Activated CD4-positive, CD25-positive, alpha-beta regulatory T cell treated with anti-CD3 and anti-CD28 coated beads, Interleukin-2, amount 50 U/mL, for 72 hours (primary cell): ENCODE results near the gene CEP57.

Source experiments
- DNase-seq: peaks from one replicate; pipeline ENCODE4 v3.0.0; 2021

CEP57 gene

DNA sequence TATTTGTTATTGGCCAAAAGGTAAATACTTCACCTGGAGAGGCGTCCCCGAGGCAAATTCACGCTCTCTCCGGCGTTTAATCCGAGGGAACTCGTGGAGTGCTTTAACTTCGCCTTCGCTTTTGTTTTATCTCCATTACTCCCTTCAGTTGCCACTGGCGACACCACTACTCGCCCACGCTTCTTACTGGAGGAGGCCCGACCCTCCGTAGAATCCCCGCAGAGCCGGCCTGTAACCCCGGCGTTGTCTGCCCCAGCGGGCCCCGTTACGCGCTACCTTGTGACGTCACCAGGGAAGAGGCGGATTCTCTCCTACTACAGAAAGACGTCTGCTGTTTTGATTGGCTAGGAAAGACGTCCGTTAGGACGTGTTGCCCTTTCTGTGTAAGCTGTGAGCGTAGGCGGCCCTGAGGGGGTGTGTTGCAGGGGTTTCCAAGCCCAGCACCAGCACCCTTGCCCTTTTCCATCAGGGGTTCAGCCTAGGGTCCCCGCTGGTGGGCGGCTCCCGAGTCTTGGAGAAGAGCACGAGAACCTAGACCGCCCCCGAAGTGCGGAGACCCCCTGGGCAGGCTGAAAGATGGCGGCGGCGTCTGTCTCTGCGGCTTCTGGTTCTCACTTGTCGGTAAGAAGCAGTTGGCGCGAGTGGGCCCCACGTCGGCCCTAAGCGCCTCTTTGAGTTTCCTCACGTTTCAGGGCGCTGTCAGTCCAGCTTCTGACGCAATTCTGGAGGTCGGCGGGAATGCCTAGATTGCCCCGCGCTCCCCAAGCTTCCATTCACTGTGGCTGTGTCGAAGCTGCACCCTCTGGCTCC is at the start of gene CEP57:
Gene CEP57 (plus strand): TSS at position 376 of the 810 bp plus-strand sequence. CDS start 201 bp downstream, at position 577.
- DNase-seq: peak; percentile 88

DNA sequence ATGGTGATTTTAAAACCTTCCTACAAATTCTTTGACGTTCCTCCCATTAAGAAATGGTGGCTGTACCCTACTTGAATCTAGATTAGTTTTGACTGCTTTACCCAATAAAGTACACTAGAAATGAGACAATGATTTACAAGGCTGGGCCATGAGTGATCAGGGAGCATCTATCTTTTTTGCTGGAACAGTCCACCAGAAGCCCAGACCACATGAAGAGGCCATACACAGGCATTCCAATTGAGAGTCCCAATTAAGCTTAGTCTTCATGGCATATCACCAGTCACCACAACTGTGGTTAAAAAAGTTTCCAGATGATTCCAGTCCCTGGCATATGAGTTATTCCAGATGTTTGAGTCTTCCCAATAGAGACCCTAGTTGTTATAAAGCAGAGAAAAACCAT is 40.2 kb upstream of the CEP57 start:
- DNase-seq: no peak

DNA sequence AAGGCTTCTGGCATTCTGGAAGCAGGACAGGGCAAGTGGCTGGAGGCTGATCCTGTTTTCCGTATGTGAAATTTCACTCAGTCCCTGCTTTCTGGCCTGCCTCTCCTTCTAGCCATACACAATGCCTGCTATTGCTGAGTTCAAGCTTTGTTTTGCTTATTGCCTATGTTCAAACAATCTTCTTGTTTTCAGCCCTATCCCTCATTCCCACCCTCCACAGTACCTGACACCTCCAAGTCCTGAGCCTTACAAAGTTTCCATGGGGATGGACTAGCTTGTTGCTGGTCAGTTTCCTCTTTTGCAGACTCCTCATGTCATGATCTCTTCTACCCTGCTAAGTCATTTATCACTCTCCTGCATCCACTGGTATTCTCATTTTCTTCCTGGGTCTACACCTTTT is 38.8 kb upstream of the CEP57 start:
- no peak for DNase-seq

DNA sequence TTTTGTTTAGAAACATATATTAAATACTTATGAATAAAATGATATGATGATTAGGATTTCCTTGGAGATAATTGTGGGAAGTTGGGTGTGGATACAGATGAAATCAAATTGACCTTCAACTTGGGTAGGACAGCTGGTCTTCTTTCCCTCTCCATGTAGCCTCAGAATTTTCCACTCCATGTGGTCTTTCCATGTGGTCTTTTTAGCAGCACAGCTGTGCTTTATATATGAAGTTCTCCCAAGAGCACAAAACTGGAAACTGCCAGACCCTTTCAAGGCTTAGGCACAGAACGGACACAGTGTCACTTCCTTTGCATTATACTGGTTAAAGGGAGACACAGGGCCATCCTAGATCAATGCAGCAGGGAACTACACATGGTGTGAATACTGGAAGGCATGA is 29.4 kb upstream of the CEP57 start:
- DNase-seq: no peak

DNA sequence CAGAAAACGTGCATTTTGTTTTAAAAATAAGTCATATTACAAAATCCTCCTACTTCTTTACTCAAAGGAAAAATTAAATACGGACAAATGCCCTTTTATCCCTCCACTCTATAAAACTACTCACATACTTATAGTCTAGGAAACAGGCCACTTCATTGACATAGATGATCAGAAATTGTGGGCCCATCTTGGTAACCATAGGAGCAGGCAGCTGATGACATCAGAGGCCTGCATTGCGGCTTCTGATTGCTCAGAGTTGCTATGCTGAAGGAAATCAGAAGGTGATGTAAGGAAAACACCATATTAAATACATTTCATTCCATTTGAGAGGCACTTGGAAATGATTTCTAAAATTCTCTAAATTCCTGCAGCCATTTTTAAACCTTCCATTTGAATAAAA is 27.8 kb upstream of the CEP57 start:
- DNase-seq: no peak

DNA sequence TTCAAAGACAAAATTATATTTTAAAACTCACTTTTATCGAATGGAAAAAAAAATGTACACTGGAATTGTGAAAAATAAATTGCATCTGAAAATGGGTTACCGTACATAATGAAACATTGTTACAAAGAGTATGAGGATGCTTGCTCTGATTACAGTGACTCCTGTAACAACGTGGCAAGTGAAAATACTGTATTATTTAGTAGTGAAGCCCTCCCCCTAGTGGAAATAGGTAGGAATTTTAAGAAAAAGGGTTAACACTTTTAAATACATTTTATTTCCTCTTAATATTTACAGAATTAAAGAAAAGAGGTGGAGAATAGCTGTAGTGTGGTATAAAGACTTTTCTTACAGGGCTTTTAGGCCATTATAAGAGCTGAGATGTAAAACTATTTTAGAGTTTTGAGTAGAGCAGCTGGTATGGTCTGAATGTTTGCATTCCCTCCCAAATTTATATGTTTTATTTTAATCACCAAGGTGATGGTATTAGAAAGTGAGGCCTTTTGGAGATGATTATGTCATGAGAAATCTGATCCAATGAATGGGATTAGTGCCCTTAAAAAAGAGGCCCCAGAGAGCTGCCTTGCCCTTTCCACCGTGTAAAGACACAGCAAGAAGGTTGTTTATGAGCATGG is 25.9 kb upstream of the CEP57 start:
- DNase-seq: no peak

DNA sequence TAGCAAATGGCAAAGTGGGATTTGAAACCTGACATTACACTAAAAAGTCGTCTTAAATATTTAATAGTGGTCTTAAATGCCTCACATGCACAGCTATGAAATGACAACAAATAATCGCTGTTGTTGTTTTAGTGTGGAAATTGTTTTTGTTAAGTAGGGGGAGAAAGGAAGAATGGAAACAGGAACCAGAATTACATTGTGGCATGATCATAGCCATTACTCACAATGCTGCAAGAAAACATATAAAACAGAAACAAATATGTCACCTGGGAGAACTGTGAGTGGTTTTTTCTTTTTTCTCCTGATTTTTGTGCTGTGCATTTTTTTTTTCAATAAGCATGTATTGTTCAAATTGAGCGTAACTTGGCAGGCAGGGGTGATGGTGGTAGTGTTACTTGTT is 23.6 kb upstream of the CEP57 start:
- no peak for DNase-seq

DNA sequence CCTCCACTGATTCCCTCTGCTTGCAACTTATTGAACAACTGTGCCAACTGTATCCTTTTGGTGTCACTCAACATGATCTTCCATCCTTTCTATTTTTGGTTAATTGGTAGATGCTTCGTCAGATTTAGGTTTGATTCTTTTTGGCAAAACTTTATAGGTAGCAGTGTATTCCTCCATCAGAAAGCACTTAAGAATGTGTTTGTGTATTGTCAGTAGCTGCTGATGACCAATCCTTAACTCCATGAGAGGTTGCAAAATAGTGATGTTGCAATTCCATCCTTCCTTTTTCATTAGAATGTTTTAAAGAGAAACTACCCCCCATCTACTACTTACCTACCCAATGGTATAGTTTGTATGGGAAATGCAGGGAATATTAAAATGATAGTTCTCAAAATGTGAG is 22.8 kb upstream of the CEP57 start:
- DNase-seq: no peak

DNA sequence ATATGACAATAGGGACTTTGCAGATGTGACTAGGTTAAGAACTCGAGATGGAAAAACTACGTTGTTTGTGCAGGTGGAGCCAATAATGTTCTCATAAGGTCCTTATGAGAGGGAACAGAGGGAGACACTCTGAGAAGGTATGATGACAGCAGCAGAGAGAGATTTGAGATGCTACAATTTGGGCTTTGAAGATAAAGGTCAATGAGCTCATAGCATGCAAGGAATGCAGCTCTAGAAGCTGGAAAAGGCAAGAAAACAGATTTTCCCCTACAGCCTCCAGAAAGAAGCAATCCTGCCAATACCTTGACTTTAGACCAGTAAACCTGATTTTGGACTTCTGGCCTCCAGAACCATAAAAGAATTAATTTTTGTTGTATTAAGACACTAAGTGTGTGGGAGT is 21.8 kb upstream of the CEP57 start:
- no peak for DNase-seq

DNA sequence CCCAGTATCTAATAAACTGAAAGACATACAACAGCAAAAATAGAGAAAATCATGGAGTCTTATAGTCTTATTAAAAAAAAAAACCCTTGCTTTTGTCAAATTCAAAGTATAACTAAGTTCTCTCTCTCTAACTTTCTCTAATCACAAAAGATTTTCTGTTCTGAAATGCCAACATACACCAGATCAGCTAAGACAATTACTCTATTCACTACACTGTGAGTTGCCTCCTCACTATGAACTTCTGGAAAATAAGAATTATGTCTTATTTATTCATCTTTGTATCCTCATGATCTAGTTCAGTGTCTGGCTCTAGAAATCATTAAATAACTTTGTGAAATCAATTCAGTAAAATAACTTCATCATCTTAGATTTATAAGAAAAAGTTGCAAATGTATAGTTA is 13.4 kb upstream of the CEP57 start:
- DNase-seq: no peak

DNA sequence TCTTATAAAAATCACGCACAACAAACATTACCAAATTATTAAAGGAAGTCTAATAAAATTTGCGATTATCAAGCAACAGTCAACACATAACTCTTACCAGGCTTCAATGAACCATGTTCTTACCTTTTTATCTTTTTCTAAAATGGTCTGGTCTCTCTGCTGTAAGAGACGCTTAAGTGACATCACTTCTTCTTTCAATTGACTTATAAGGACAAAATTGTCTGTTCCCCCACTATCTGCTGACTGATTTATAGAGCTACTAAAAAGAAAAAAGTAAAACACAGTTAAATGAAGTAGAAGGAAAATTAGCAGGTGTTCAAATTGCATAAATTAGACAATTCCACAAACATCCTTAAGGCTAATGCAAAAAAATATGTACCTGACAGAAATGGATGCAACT is 11.6 kb upstream of the CEP57 start:
- DNase-seq: no peak

DNA sequence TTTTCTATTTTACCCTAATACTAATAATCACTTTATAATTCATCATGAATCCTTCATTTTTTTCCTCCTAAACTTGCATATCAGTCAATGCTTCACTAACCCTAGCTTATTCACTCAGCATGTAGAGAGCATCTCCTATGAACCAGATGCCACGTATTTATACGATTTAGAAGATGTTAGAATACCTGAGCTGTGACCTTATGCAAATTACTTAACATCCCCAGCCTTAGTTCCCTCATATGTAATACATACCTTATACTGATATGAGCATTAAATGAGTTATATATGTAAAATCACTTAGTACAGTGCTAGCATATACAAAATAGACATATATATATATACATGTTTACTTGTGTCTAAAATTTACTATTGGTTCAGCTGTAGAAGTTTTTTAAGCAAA is 9.8 kb upstream of the CEP57 start:
- no peak for DNase-seq

DNA sequence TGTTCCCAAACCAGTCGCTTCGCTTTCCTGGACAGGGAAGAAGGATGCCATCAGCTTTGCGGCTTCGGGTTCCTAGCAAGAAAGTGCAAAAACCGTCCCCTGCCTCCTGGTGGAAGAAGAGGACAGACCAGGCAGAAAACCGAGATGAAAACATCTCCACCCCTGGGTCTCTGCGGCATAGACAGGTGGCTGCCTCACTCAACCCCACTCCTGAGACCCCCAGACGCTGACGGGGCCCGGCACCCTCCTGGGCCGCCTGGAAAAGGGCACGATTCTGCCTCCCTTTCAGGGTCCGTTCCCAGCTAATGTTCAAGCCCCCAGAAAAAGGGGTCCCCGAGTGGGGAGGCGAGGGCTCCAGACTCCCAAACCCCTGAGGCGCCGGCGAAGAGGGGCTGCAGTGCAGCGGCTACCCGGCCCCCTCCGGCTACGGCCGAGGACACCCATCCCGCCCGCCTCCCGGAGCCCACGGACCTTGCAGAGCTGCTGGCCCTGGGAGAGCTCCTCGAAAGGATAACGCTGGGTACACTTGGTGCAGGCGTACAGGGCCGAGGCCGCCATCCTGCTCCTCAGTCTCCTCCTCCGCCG is 1.3 kb upstream of the CEP57 start:
- DNase-seq: no peak

DNA sequence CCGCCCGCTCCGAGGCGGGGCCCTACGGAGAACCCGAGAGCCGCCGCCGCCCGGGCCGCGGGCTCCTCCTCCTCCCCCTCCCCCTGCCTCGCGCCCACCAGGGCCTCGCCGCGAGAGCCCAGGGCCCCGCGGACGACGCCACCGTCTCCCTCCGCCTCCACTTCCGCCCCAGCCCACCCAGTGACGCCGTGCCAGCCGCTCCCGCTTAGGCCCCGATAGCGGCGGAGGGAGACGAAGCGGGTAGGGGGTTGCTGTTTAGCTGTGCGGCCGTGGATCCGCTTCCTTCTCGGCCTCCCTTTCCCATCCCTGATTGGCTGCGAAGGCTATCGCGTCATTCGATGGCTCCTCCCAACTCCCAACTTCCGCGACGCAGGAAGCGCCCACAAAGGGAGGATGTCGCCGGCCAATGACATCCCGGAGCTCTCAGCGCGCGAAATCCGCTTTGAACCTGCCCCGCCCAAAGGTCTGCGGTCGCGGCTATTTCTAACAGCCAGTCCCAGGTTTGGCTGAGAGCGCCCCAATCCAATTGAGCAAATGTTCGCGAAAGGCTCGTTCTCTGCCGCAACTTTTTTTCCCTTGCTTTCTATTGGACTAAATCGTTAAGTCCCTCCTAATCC is 684 bp upstream of the CEP57 start, which contains the start of gene FAM76B:
Gene FAM76B (minus strand): TSS at position 277 of the 617 bp plus-strand sequence. CDS start 304 bp downstream, outside the sequence.
- peak; percentile 93 for DNase-seq

DNA sequence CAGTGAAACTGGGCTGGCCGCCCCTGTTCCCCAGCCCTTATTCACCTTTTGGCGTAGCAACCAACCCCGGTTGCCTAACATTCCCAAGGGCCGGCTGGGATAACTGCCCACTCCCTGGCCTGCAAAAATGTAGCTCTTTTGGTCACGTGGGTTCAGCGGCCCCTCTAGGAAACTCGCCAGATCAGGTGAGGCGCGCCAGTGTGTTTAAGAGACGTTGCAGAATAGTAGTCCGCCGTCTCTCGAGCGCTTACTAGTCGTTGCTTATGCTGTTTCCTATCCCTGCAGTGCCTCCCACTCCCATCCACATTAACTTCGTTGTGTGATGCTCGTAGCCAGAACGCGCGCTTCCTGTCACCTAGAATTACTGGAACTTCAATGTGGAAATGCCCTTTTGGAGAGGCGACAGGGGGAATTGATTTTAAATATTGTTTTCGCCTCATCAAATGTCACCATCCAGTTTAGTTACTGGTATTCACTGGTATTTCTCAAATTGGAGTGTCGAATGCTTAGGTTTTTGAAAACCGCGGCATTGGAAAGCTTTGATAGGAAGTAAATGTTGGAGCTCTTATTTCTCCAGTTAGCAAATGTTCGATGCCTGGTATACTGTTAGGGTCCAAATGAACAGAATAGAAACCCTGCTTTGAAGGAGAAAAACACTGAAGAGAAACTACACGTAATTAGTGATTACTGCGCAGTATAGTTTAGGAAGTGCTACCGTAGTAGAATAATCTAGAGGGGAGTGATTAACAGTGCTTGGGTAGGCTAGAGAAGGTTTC is 823 bp downstream of the CEP57 start:
- peak; percentile 48 for DNase-seq

DNA sequence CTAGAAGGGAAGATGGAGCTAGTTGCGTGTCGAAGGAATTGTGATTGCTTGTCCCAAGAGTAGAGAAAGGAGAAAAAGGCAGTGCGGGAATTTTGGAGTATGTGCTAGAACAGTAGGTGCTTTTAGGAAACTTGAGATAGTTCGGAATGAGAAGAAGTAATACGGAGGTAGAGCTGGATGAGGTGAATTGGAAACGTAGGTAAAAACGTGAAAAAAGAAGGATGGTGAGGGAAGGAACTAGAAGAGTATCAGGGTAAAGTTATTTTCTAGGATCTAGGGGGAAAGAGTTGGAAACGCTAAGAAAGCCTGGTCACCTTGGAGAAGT is 1.4 kb downstream of the CEP57 start:
- DNase-seq: no peak

DNA sequence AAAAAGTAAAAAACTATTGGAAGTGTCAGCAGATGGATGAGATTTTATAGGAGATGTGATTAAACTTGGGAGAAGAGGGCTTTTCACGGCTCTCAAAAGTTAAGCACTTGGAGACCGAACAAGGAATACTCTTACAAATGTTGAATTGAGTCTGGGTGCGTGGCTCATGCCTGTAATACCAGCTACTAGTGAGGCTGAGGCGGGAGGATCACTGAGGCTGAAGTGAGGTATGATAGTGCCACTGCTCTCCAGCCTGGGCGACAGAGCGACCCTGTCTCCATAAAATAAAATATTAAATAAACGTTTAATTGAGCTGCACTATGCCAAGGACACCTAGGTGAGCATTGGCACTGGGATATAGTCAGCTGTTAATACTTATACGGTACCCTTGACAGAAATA is 1.9 kb downstream of the CEP57 start:
- no peak for DNase-seq

DNA sequence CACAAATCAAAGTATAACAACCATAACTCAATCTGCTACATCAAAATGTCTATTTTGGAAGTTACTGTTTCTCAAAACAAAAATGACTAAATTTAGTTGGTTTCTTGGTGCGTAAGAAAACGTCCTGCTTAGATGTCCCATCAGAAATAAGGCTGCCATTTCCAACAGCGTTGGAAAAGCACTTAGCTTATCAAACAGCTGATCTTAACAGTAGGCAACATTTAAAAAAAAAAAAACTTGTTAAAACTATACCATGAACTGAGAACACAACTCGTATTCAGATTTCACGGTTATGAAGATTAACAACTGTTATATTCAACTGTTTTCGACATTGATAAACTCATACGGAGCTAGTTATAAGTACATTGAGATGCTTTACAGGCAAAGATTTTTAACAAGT is 2.4 kb downstream of the CEP57 start:
- no peak for DNase-seq

DNA sequence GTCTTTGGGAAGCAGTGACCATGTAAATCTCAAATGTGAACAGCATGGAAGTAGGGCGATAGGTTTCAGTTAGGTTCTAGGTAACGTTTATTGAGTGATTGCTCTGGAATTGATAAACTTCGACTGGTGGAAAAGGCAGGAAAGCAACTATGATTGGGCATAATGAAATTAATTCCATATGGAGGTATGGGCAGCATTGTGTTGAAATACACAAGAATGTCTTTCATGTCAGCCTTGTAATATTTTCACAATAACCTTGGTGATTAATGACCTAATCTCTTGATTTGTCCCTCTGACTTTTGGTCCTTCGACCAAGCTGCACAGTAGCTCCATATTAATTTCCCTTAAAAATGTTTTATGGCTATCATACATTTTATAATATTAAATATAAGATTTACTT is 2.8 kb downstream of the CEP57 start:
- no peak for DNase-seq

DNA sequence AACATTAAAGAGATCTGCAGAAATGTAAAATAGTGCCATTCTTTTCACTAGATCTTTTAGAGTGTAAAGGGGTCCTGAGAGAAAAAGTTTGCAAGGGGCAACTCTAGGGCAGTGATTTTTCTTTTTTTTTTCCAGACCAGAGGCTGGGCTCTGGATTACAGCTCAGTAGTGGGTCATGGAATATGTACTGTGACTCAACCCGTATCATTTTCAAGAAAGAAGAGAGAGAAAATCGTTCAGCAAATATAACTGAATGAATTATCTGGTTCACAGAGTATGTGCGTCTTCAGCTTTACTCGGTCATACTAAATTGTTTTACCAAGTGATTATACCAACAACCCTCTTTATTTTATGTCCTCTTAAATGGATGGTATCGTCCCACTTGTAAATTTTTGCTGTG is 3.8 kb downstream of the CEP57 start:
- DNase-seq: no peak

DNA sequence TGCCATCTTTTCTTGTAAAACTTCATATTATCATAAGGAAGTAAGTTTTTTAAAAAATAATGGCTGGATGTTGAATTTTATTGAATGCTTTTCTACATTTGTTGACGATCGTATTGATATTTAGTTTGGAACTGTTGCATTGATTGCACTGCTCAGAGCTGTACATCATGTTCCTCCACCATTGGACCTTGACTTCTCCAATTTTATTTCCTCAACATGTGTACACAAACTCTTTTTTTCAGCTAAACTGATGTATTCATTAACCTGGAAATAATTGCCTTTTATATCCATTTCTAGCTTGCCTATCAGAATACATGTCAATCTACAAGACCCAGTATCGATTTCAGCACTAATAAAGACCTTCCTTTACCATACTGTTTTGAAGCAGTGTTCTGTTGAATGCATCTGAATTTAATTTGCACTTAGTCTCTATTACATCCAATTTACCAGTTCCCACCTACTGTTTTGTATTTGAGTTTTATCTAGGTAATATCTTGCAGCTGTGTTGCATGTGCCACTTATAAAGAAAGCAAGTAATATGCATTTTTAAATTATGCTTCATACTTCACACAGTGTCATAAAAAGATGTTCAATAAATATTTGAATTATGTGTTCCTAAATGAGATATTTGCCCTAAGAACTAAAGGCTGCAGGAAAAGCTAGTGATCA is 5.5 kb downstream of the CEP57 start:
- no peak for DNase-seq

DNA sequence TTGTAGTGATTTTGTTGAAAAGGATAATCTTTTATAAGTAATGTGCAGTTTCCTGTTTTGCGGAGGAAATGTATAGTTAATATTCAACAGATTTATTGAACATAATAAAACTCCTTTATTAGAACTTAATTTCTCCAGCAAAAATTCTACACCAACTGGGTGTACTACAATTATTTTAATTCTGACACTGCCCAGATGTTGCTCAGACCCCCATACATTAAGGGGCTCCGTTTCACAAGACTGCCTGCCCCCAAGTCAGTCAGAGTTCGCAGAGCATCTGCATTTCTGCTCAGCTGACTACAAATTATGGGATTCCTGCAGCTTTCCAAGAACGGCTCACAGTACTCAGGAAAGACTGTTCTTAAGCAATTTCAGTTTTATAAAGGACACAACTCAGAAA is 6.2 kb downstream of the CEP57 start:
- no peak for DNase-seq

DNA sequence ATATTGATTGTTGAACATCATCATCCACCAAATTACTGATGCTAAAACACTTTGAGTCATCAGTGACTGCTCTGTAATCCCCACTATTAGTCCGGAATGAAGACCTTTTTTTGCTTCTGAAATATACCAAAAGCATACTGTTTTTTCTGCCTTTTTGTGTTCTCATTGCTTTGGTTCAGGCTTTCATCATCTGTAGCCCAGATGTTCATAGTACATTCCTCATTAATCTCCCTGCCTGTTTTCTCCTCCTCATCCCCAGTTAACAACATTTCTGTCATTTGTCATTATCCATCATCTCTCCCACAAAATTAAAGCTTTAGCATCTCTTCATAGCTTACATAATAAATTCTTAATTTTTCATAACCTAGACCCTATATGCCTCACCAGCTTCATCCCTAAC is 9.2 kb downstream of the CEP57 start:
- no peak for DNase-seq
